Sigmoid colon (tissue), 4 donors: ENCODE results near the gene SIGLEC5.

Experiments
- CTCF ChIP-seq, 4 experiments: fragments of 450-650 bp in 3 of 4; fragments of 200-600 bp in 1 of 4; IDR thresholded peaks; one replicate each; pipeline ENCODE4 v1.5.1; 2016 to 2019; ENCODE audit warnings: antibody characterized with exemption in 4 of 4, mild to moderate bottlenecking in 3 of 4, moderate library complexity in 2 of 4
- EP300 ChIP-seq, 4 donors: sonication (generic); formaldehyde crosslinking; IDR thresholded peaks; one replicate each; pipeline ENCODE4 v1.6.1; 2017; ENCODE audit warnings: antibody characterized with exemption in 4 of 4
- POLR2A ChIP-seq, 2 donors: fragments of 450-650 bp; IDR thresholded peaks; one replicate each; pipeline ENCODE4 v1.6.1; 2016; ENCODE audit warnings: antibody characterized with exemption in 2 of 2, mild to moderate bottlenecking in 2 of 2, moderate library complexity in 2 of 2
- POLR2AphosphoS5 ChIP-seq, 4 donors: sonication (generic); formaldehyde crosslinking; IDR thresholded peaks; one replicate each; pipeline ENCODE4 v1.6.1; 2017; ENCODE audit warnings: antibody characterized with exemption in 4 of 4

DNA sequence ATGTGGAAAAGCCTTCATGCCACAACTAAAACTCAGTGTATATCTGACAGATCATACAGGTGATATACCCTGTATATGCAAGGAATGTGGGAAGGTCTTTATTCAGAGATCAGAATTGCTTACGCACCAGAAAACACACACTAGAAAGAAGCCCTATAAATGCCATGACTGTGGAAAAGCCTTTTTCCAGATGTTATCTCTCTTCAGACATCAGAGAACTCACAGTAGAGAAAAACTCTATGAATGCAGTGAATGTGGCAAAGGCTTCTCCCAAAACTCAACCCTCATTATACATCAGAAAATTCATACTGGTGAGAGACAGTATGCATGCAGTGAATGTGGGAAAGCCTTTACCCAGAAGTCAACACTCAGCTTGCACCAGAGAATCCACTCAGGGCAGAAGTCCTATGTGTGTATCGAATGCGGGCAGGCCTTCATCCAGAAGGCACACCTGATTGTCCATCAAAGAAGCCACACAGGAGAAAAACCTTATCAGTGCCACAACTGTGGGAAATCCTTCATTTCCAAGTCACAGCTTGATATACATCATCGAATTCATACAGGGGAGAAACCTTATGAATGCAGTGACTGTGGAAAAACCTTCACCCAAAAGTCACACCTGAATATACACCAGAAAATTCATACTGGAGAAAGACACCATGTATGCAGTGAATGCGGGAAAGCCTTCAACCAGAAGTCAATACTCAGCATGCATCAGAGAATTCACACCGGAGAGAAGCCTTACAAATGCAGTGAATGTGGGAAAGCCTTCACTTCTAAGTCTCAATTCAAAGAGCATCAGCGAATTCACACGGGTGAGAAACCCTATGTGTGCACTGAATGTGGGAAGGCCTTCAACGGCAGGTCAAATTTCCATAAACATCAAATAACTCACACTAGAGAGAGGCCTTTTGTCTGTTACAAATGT lies 42.7 kb downstream of the SIGLEC5 start:
- TF ChIP-seq CTCF (IDR thresholded peaks at IDR 0.05) (no peak), POLR2AphosphoS5 (IDR thresholded peaks at IDR 0.05) (no peak), POLR2A (IDR thresholded peaks at IDR 0.05) (no peak), EP300 (IDR thresholded peaks at IDR 0.05) (no peak)
